Activated T-cell treated with anti-CD3 and anti-CD28 coated beads for 48 hours (primary cell): ENCODE measurements around the gene KDF1.
"Not testable (repeated sequence)": the region's sequence is repeated elsewhere in the genome, so short reads cannot be mapped to it uniquely, and the experiment has no call there.

Experiments used
- DNase-seq: peaks from one replicate; pipeline ENCODE4 v3.0.0-alpha.2; 2020; ENCODE audit warnings: low read depth

The KDF1 gene

DNA sequence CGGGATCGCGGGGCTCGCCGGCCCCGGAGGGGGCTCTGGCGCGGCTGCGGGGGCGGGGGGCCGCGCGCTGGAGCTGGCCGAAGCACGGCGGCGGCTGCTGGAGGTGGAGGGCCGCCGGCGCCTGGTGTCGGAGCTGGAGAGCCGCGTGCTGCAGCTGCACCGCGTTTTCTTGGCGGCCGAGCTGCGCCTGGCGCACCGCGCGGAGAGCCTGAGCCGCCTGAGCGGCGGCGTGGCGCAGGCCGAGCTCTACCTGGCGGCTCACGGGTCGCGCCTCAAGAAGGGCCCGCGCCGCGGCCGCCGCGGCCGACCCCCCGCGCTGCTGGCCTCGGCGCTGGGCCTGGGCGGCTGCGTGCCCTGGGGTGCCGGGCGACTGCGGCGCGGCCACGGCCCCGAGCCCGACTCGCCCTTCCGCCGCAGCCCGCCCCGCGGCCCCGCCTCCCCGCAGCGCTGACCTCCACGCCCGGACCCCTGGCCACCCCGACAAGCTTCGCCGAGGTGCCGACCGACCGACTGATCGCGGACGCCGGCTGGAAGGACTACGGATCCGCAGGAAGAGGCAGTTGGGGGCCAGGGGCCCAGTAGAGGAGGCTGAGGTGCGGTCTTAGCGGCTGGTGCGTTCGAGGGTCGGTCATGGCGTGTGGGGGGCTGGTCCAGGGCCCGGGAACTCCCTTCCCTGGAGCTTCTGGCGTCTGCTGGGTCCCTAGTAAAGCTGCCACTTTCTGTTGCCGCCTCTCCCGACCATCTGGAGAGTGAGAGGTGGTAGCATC, 33.9 kb upstream of the KDF1 start:
- DNase-seq: no peak

DNA sequence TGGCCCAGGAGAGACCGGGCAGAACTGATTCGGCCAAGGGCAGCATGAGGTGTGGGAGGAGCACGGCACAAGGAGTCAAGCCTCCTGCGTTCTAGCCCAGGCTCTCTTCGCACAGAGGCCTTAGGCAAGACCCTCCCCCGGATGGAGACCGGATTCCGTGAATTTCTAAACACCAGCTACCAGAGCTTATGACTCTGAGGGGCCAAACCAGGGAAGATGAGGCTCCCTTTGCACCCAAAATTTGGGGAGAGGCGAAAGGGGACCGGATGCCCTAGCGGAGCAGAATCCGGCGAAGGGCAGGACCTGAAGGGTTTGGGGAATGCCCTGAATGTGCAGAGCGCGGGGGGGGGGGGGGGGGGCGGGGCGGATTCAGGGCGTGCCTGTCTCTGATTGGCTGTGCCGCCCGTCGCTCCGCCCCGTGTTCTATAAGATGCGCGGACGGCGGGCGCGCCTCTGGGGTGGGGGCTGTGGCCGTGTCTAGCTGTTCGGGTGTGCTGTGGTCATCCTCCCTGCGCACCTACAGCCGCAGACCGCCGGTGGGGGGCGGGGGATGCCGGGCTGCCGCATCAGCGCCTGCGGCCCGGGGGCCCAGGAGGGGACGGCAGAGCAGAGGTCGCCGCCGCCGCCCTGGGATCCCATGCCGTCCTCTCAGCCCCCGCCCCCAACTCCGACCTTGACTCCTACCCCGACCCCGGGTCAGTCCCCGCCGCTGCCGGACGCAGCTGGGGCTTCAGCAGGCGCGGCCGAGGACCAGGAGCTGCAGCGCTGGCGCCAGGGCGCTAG, 33.2 kb upstream of the KDF1 start, which contains the start of gene TRNP1:
Gene TRNP1 (plus strand): TSS at position 456 of the 783 bp plus-strand sequence. CDS start 95 bp downstream, at position 551.
- DNase-seq: peak; percentile 63

DNA sequence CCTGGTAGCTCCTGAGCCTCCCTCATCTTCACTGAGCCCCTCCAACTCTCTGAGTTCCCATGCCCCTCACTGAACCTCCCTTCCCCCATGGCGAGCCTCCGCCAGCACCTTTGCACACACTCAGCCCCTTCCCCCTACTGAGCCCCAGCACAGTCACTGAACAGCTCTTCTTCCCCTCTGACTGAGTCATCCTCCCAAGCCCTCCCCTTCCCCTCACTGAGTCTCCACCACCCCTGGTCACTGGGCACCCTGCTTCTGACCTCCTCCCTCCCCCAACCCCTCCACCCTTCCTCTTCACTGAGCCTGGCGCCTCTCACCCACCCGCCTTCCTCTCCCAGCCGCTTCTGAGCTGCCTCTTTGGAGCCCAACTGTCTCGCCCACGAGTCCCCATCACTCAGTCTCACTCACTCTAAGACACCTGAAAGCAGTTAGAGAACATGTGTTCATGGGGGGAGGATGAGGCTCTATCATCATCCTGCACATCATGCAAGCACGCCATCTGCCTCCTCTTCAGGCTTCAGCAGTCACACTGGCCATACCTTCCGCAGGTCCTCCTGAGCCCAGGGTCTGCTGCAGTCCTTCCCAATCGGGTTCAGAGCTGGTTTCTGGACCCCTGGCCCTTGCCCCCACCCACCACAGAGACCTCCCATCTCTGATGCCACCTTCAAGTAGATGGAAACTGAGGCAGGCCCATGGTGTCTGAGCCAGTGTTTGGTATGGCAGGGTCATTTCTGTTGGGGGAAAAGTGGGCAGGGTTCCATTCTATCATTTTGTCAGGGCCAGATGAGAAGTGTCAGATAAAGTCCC, 31.2 kb upstream of the KDF1 start:
- no peak for DNase-seq

DNA sequence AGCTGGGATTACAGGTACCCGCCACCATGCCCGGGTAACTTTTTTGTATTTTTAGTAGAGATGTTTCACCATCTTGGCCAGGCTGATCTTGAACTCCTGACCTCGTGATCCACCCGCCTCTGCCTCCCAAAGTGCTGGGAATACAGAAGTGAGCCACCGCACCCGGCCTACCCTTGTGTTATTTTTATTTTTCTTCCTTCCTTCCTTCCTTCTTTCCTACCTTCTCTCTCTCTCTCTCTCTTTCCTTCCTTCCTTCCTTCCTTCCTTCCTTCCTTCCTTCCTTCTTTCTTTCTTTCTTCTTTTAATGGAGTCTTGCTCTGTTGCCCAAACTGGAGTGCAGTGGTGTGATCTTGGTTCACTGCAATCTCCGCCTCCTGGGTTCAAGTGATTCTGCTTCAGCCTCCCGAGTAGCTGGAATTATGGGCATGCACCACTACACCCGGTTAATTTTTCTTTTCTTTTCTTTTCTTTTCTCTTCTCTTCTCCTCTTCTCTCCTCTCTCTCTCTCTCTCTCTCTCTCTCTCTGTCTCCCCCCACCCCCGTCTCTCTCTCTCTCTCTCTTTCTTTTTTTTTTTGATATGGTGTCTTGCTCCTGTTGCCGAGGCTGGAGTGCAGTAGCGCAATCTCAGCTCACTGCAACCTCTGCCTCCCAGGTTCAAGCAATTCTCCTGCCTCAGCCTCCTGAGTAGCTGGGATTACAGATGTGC, 29.3 kb upstream of the KDF1 start:
- not testable (repeated sequence) for DNase-seq

DNA sequence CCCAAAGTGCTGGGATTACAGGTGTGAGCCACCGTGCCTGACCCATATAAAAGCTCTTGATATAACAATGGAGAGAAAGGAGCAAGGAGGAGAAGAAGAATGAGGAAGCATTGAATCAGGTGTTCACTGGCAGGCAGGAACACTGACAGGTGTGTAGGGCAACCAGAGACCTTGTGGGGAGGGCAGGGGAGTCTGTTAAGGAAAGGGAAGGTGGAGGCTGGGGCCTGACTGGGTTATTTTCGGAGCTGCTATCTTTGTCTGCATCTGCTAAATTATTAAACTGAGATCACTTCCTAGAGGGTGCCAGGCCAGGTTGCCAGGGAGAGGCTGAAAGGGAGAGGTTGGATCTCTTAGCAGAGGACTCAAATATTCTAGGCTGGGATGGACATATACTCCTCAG, 26.4 kb upstream of the KDF1 start:
- DNase-seq: no peak

DNA sequence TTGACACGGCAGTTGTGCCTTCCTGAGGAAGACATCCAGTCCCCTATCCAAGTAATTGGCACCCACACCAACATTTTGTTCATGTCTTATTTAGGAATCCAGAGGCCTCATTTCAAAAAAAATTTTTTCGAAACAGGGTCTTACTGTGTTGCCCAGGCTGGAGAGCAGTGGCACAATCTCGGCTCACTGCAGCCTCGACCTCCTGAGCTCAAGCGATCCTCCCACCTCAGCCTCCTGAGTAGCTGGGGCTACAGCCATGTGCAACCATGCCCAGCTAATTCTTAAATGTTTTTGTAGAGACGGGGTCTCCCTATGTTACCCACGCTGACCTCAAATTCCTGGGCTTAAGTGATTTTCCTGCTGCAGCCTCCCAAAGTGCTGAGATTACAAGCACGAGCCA, 24.0 kb upstream of the KDF1 start:
- no peak for DNase-seq

- DNase-seq: no peak
Measured at GRCh38 chr1:26983863-26984262, 23.6 kb upstream of the KDF1 start.

DNA sequence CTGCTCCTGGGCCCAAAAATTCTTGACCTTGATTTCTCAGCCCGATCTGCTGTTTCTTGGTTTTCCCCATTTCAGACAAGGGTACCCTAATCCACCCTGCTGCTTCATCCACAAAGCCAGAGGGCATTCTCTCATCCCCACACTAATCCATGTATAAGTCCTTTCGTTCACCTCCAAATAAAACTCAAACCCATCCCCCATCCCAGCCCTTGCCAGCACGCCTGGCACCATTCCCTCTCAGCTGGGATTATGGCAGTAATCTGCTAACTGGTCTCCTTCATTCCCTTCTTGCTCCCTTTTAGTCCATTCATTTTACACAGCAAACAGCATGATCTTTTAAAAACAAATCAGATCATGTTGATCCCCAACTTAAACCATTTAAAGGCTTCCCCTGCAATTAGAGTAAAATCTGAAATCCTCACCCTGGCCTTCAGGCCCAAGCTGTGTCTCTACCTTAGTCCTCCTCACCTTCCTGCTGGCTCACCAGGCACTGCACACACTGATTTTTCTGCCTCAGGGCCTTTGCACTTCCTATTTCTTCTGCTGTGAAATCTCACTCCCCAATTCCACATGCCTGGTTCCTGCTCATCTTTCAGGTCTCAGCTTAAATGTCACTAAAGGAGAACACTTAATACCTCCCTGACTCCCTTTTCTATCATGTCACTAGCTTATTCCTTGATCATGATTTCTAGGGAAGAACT, 21.0 kb upstream of the KDF1 start:
- DNase-seq: no peak

GRCh38 chr1:26978901-26979300, 18.6 kb upstream of the KDF1 start:
- no peak for DNase-seq

DNA sequence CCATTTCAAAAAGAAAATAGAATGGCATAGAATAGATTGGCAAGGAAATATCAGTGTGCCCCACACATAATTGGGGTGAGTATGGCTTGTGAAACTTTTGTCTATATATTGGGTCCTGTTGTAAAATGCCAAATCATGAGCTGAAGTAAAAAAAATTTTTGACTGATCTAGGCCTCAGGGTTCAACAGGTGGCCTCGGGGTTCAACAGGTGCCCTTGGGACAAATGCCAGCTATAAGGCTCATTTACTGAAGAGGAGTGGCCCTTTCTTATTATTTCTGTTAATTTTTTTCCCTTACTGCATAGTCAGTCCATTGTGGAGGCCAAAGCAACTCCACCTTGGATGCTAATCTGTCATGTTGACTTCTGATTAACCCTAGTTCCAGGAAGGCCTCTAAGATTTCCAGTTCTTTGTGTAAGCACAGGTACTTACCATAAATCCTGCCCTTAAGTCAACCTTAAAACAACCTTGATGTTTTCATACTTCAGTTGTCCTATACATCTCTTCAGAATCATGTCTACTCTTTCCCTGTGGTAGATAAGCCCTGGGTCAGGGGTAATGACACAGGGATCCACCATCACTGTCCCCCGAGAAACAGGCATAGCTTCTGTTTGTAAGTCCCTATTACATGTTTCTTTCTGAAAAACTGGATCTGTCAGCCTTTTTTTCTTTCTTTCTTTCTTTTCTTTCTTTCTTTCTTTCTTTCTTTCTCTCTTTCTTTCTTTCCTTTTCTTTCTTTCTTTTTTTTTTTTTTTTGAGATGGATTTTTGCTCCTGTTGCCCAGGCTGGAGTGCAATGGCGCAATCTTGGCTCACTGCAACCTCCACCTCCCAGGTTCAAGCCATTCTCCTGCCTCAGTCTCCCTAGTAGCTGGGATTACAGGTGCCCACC, 16.6 kb upstream of the KDF1 start:
- DNase-seq: no peak

DNA sequence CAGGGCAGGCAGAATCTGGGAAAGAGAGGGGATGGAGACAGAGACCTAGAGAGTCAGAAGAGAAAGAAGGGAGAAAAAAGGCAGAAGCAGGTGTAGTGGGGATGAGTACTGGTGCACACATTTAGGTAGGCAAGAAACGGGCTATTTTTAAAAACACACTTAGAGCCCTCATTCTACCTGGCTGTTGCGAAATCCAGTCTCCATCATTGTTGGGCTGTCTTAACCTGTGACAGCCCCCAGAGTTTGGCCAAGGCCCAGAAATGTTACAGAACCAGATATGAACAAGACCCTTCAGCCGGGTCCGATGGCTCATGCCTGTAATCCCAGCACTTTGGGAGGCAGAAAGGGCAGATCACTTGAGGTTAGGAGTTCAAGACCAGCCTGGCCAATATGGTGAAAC, 12.6 kb upstream of the KDF1 start:
- no peak for DNase-seq

DNA sequence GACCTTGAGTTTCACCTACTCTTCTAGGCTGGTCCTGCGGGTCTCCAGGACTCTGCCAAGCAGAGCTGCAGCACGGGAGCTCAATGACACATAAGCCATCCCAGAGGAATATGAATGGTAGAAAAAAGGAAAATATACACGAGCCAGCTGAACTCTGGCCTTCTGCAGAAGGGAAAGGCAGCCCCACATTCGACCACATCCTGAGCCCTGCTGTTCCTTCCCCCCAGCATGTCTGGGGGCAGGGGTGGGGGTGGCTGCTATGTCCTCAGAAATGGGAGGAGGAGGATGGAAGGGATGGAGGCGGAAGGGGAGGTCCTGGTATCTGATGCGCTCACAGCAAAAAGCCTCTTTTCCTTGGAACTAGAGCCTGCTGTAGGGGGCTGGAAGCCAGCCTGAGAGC, 12.1 kb upstream of the KDF1 start:
- DNase-seq: no peak

GRCh38 chr1:26971590-26971989, 11.3 kb upstream of the KDF1 start:
- no peak for DNase-seq

DNA sequence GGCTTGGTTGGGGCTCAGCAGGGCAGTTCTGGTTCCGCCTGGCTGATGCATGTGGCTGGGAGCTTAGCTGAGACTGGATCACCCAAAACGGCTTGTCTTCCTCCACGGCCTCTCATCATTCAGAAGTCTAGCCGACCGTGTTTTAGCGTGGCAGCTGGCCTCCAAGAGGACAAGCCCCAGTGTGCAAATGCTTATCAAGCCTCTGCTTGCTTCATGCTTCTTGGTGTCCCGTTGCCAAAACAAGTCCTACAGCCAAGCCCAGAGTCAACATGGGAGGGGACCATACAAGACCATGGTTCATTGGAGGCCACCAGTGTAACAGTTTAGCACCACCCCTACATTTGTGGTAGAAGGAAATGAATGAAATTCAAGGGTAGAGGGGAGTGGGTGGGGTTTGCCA, 10.5 kb upstream of the KDF1 start:
- no peak for DNase-seq

DNA sequence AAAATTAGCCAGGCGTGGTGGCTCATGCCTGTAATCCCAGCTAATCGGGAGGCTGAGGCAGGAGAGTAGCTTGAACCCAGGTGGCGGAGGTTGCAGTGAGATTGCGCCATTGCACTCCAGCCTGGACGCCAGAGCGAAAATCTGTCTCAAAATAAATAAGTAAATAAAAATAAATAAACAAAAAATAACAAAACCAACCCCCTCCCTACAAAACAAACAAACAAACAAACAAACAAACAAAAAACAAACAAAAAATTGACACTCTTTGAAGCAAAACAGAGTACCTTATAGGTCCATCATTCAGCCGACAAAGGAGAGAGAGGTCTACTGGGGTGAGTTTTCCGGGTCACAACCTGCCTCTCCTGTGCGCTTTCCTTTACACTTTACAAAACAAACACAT, 5.4 kb upstream of the KDF1 start:
- no peak for DNase-seq

DNA sequence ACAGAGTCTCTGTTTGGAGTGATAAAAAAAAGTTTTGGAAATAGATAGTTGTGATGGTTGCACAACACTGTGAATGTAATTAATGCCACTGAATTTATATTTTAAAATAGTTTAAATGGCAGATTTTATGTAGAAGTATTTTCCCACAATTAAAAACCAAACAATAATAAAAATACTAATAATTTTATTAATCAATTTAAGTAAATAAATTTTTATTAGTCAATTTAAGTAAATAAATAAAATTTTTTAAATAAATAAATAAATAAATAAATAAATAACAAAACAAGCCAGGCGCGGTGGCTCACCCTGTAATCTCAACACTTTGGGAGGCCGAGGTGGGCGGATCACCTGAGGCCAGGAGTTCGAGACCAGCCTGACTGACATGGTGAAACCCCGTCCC, 4.9 kb upstream of the KDF1 start:
- no peak for DNase-seq

GRCh38 chr1:26961826-26962225, 1.6 kb upstream of the KDF1 start:
- no peak for DNase-seq

- no peak for DNase-seq
Measured at GRCh38 chr1:26960625-26960966, 328 bp upstream of the KDF1 start.

- no peak for DNase-seq
Measured at GRCh38 chr1:26959270-26959669, 998 bp downstream of the KDF1 start.

DNA sequence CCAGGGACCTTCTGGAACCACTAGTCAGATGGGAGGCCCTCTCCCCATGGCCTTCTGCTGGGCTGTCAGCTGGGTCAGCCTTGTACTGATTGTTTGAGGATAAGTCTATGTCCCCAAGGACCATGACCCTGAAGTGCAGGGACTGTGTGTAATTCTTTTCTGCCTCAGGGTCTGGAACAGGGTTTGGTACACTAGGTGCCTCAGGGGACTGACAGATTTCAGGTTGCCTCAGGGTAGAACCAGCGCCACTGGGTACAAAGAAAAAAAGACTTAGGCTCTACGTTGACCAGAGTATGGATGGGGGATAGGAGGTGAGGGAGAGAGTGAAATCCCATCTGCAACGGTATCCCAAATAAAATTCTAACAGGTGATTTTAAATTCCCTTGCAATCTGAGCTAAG, 3.0 kb downstream of the KDF1 start:
- no peak for DNase-seq

GRCh38 chr1:26956321-26956720, 3.9 kb downstream of the KDF1 start:
- no peak for DNase-seq
